ENCODE results near the gene UNC5C.
A peak's percentile ranks its signal among the peaks of the same experiment; 100 is the strongest.
"Not testable (repeated sequence)": the region's sequence is repeated elsewhere in the genome, so short reads cannot be mapped to it uniquely, and the experiment has no call there.

The UNC5C gene

DNA sequence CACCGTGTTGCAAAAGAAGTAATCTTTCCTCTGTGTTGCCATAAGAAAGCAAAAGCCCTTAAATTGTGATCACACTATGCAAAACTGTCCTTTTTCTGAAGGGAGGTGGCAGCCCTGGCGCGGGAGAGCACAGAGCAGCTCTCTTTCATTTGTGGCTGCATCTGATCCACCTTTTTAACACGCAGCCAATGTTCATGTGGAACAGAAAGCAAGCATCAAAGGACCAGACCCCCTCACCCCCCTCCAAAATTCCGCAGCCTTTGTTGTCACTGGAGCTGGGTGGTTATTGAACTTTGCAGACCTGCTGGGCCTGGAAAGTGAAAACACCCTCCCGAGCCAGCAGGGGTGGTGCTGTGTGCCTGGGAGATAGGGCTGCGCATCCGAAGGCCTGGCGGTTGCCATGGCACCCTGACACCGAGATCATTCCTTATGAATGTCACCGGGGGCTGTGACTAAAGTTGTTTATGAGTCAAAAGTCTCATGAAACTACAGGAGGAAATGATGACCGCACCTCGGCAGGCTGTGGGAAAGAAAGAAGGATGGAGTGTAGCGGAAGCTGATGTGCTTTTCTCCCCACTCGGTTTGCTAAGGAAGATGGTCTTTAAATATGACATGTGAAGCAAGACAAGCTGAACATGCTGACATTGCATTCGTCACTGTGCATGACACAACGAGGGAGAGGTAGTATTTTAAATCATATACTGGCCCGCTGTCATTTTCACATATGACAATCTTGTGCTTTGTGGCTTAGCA is 367.4 kb downstream of the UNC5C start:
- peak; percentile 50 for DNase-seq
- Mint-ChIP-seq H3K36me3 (ENCODE audit: low read depth) (peaks cover 27% of the 10 kb centered on the region), H3K27me3 (ENCODE audit: low read depth, poor library complexity) (peaks cover 9% of the 10 kb centered on the region), H3K27ac (peak overlapping the region; percentile 71), H3K4me1 (peaks cover 25% of the 10 kb centered on the region), H3K9me3 (peaks cover 18% of the 10 kb centered on the region), H3K4me3 (no peak overlapping the region)
- TF ChIP-seq, protein P1, sequence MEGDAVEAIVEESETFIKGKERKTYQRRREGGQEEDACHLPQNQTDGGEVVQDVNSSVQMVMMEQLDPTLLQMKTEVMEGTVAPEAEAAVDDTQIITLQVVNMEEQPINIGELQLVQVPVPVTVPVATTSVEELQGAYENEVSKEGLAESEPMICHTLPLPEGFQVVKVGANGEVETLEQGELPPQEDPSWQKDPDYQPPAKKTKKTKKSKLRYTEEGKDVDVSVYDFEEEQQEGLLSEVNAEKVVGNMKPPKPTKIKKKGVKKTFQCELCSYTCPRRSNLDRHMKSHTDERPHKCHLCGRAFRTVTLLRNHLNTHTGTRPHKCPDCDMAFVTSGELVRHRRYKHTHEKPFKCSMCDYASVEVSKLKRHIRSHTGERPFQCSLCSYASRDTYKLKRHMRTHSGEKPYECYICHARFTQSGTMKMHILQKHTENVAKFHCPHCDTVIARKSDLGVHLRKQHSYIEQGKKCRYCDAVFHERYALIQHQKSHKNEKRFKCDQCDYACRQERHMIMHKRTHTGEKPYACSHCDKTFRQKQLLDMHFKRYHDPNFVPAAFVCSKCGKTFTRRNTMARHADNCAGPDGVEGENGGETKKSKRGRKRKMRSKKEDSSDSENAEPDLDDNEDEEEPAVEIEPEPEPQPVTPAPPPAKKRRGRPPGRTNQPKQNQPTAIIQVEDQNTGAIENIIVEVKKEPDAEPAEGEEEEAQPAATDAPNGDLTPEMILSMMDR (IDR thresholded peaks at IDR 0.05): peak; percentile 14

DNA sequence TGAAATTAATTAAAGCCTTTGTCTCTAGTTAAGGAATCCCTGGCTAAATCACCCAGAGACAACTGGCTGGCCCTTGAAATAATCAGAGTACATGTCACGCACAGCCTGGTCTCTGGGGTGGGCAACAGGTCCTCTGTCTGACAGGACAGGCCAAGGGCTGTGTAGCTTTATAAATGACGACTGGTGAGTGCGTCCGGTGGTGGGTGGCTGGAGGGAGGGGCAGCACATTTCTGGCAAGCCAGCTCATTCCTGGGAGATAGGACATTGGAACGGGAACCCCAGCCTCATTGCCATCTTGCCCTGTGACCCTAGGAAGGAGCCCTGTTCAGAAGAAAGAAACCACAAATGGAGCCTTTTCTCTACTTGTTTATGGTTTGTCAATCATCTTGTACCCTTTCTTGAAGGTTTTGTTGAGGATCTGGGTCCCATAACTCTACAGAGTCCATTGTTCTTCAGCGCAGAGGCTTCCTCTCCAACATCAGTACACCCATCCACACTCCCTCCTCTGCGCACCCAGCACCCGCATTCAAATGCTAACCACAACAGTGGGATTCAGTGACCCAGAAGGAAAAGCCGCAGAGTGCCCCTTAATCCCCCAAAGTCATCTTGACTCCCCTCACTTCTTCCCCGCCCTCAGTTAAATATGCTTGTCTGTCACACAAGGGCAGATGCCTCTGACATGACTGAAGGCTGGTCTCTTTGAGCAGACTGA is 368.1 kb downstream of the UNC5C start:
- Mint-ChIP-seq H3K36me3 (ENCODE audit: low read depth) (peaks cover 27% of the 10 kb centered on the region), H3K4me1 (peaks cover 25% of the 10 kb centered on the region)

DNA sequence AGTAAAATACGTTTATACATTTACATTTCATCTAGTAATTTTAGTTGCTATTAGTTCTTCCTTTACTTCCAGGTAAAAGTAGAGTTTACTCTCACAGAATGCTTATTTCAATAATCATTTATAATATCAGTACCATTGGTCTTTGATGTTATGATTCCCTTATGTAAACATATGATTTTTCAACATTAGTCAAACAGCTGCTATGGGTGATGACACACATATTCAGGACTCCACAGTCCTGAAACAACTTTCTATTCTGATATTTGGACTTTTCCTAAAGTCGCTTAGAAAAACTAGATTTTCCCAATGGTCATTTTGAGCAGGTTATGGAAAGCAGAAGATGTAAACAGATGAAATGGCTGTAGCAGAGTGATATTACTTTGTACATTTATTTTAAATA is 369.8 kb downstream of the UNC5C start:
- no peak overlapping the region for H3K4me3 Mint-ChIP-seq
- peaks cover 26% of the 10 kb centered on the region for H3K9me3 Mint-ChIP-seq
- TF ChIP-seq, protein P1 (IDR thresholded peaks at IDR 0.05): no peak
- peaks cover 4% of the 10 kb centered on the region for H3K27me3 Mint-ChIP-seq (ENCODE audit: low read depth, poor library complexity)
- no peak for DNase-seq
- peaks cover 25% of the 10 kb centered on the region for H3K4me1 Mint-ChIP-seq
- H3K27ac Mint-ChIP-seq: no peak overlapping the region
- H3K36me3 Mint-ChIP-seq (ENCODE audit: low read depth): peaks cover 31% of the 10 kb centered on the region

More for the DNA sequence above, 368.1 kb downstream of the UNC5C start:
- H3K4me3 Mint-ChIP-seq: no peak overlapping the region
- H3K9me3 Mint-ChIP-seq: peaks cover 18% of the 10 kb centered on the region
- peaks cover 9% of the 10 kb centered on the region for H3K27me3 Mint-ChIP-seq (ENCODE audit: low read depth, poor library complexity)
- TF ChIP-seq, protein P1 (IDR thresholded peaks at IDR 0.05): no peak
- DNase-seq: no peak
- H3K27ac Mint-ChIP-seq: peak overlapping the region; percentile 71

DNA sequence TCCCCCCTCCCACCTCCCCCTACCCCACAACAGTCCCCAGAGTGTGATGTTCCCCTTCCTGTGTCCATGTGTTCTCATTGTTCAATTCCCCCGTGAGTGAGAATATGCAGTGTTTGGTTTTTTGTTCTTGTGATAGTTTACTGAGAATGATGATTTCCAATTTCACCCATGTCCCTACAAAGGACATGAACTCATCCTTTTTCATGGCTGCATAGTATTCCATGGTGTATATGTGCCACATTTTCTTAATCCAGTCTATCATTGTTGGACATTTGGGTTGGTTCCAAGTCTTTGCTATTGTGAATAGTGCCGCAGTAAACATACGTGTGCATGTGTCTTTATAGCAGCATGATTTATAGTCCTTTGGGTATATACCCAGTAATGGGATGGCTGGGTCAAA is 377.4 kb downstream of the UNC5C start:
- H3K27me3 Mint-ChIP-seq (ENCODE audit: low read depth, poor library complexity); DNase-seq; H3K36me3 Mint-ChIP-seq (ENCODE audit: low read depth); H3K4me1 Mint-ChIP-seq; H3K4me3 Mint-ChIP-seq; H3K27ac Mint-ChIP-seq: not testable (repeated sequence)
- peaks cover 17% of the 10 kb centered on the region for H3K9me3 Mint-ChIP-seq

DNA sequence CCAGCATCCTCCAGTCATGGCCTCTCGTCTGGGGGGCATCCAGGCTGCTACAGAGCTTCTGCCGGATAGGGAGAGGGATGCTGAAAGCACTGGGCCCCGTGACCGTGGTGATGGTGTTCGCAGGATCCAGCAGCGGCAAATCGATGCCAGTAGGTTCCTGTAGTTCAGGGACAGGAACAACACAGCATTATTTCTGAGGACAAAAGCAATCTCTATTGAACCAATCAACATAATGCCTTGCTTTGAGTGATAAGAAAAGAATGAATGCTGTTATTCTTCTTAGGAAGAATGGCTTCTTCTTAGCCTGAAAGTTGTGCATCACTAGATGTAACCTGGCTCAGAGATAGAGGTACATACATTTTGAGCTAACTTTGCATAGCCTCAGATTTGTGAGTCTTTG is 378.6 kb downstream of the UNC5C start:
- TF ChIP-seq, protein P1 (IDR thresholded peaks at IDR 0.05): no peak
- Mint-ChIP-seq H3K4me1 (peaks cover 9% of the 10 kb centered on the region), H3K4me3 (no peak overlapping the region), H3K27ac (no peak overlapping the region), H3K27me3 (ENCODE audit: low read depth, poor library complexity) (no peaks in the 10 kb centered on the region), H3K9me3 (peaks cover 14% of the 10 kb centered on the region), H3K36me3 (ENCODE audit: low read depth) (peaks cover 5% of the 10 kb centered on the region)
- no peak for DNase-seq

DNA sequence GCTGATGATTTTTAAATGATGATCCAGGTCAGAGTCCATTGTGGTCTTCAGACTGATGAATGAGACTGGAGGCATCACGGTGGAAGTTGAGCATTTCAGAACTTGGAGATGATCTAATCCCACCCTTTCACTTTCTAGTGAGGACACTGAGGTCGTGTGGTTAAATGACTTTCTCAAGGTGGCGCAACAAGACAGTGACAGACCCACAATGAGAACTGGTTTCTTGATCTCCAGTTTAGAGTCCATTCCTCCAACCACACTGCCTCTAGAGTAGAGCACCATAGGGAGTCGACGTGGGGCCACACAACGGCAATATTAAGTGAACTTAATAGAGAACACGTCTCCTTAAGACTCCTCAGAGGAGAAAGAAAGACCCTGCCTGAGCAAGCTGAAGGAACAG is 381.0 kb downstream of the UNC5C start:
- DNase-seq: no peak
- peaks cover 9% of the 10 kb centered on the region for H3K4me1 Mint-ChIP-seq
- TF ChIP-seq, protein P1 (IDR thresholded peaks at IDR 0.05): no peak
- no peak overlapping the region for H3K4me3 Mint-ChIP-seq
- peaks cover 6% of the 10 kb centered on the region for H3K9me3 Mint-ChIP-seq
- peaks cover 2% of the 10 kb centered on the region for H3K36me3 Mint-ChIP-seq (ENCODE audit: low read depth)
- H3K27me3 Mint-ChIP-seq (ENCODE audit: low read depth, poor library complexity): no peaks in the 10 kb centered on the region
- H3K27ac Mint-ChIP-seq: no peak overlapping the region

Measured in nephron progenitor cell (in vitro differentiated cells).